Body of pancreas (tissue), 4 donors: ENCODE results near the gene FOXP1. TPM values are rescaled to one million over a fixed set of nuclear protein-coding genes. Genes with fewer than 3 reads are reported as not detected.
A peak's percentile ranks its signal among the peaks of the same experiment; 100 is the strongest.

ENCODE experiments used
- ATAC-seq: fragments of 150-250 bp; one replicate; pipeline ENCODE4 v1.9.1; 2016
- DNase-seq, 4 donors: peaks; one replicate each; pipeline ENCODE4 v3.0.0-alpha.2; 2019
- H3K27ac ChIP-seq, 4 donors: fragments of 200-600 bp; sonication (generic); 1 replicate in 3 of 4; 2 replicates in 1 of 4; pipeline versions ENCODE4 v1.5.1 to v1.6.1; 2016 to 2019; ENCODE audit warnings: mild to moderate bottlenecking in 1 of 4, mixed read lengths in 1 of 4, moderate library complexity in 1 of 4
- H3K27me3 ChIP-seq, 2 donors: fragments of 200-600 bp; sonication (generic); one replicate each; pipeline ENCODE4 v1.6.0; 2016; ENCODE audit warnings: mild to moderate bottlenecking in 1 of 2
- H3K36me3 ChIP-seq, 2 donors: fragments of 200-600 bp; sonication (generic); replicated peaks in 1 of 2; 2 replicates each; pipeline ENCODE4 v1.5.1; 2016; ENCODE audit warnings: low read depth in 2 of 2; ENCODE audit not compliant: insufficient read depth in 1 of 2
- H3K4me1 ChIP-seq: fragments of 200-600 bp; sonication (generic); one replicate; pipeline ENCODE4 v1.6.0; 2016
- H3K4me3 ChIP-seq, 2 donors: fragments of 200-600 bp; sonication (generic); 1 replicate in 1 of 2; 2 replicates in 1 of 2; pipeline ENCODE4 v1.5.1; 2016 to 2019
- H3K9me3 ChIP-seq, 3 donors: fragments of 200-600 bp; sonication (generic); 1 replicate in 2 of 3; 2 replicates in 1 of 3; pipeline ENCODE4 v1.5.1; 2016
- CTCF ChIP-seq, 7 experiments: fragments of 450-650 bp in 4 of 7; fragments of 200-600 bp in 3 of 7; sonication (generic) in 3 of 7; IDR thresholded peaks; one replicate each; pipeline ENCODE4 v1.5.1; 2016 to 2019; ENCODE audit warnings: antibody characterized with exemption in 7 of 7
- POLR2A ChIP-seq, 3 donors: fragments of 450-650 bp; IDR thresholded peaks; one replicate each; pipeline ENCODE4 v1.6.1; 2016; ENCODE audit warnings: antibody characterized with exemption in 3 of 3, mild to moderate bottlenecking in 2 of 3
- WGBS, 2 donors: methylation state at CpG; one replicate each; pipeline ENCODE4 v1.1.5; 2017; 5-methylcytosine and 5-hydroxymethylcytosine counted together
- intact Hi-C: fragments of 100-400 bp; cut with DNase I; formaldehyde crosslinking; loops from one replicate; pipeline ENCODE4 v1.15.1; 2023
- total RNA-seq, 2 donors: library from RNA; depleted of rRNA; stranded (reverse); fragments of >200 nt; gene quantifications; one replicate each; pipeline ENCODE4 v1.1.0, GENCODE V29; 2016

The FOXP1 gene
- total RNA-seq: 10 to 100 TPM; 85.7 to 86.1 TPM

GRCh38 chr3:71583566-71584393 is at the start of gene FOXP1:
FOXP1 (minus strand) TSS chr3:71583728; CDS start chr3:71198381, 385,347 bp downstream.
- no peaks in the 10 kb centered on the region for H3K27me3 ChIP-seq
- peak within 1 kb of the TSS; percentile 49 to 60 for H3K4me3 ChIP-seq
- peak; percentile 77 to 87 (median 82) for DNase-seq
- no peaks in the 10 kb centered on the region for H3K36me3 ChIP-seq
- TF ChIP-seq CTCF (IDR thresholded peaks at IDR 0.05): peak in 1 of 7 experiments; percentile 8
- TF ChIP-seq POLR2A (IDR thresholded peaks at IDR 0.05): peak; percentile 53 to 69 (median 68)
- no peaks in the 10 kb centered on the region for H3K9me3 ChIP-seq
- intact Hi-C loops: no loop called here
- ATAC-seq: peak; percentile 77
- H3K4me1 ChIP-seq: peaks cover 43% of the 10 kb centered on the region
- 0 to 1% methylated on average over 43 to 72 of the region's 75 CpGs for WGBS, 2 donors
- H3K27ac ChIP-seq: peak within 1 kb of the TSS; percentile 96 to 100 (median 98)

GRCh38 chr3:71629711-71630110 is 46.2 kb upstream of the FOXP1 start:
- ATAC-seq (no peak), DNase-seq (peak in 1 of 4 donors; percentile 65)
- Histone ChIP-seq H3K27me3 (no peaks in the 10 kb centered on the region), H3K36me3 (no peaks in the 10 kb centered on the region), H3K4me3 (no peak overlapping the region), H3K9me3 (no peaks in the 10 kb centered on the region), H3K27ac (peak overlapping the region in 1 of 4 donors; percentile 21), H3K4me1 (no peaks in the 10 kb centered on the region)
- 60 to 62% methylated on average over 2 of the region's 2 CpGs for WGBS, 2 donors
- intact Hi-C loops: no loop called here
- TF ChIP-seq POLR2A (IDR thresholded peaks at IDR 0.05): no peak
- TF ChIP-seq CTCF (IDR thresholded peaks at IDR 0.05): no peak

GRCh38 chr3:71629289-71629688 is 45.8 kb upstream of the FOXP1 start:
- no peak for ATAC-seq

GRCh38 chr3:71628522-71628921 is 45.0 kb upstream of the FOXP1 start:
- Histone ChIP-seq H3K36me3 (no peaks in the 10 kb centered on the region), H3K4me3 (no peak overlapping the region), H3K9me3 (no peaks in the 10 kb centered on the region), H3K4me1 (no peaks in the 10 kb centered on the region), H3K27me3 (no peaks in the 10 kb centered on the region), H3K27ac (no peak overlapping the region)
- ATAC-seq (no peak), DNase-seq (no peak)
- TF ChIP-seq POLR2A (IDR thresholded peaks at IDR 0.05) (no peak), CTCF (IDR thresholded peaks at IDR 0.05) (no peak)
- WGBS, 2 donors: 72 to 82% methylated on average over 6 of the region's 6 CpGs
- intact Hi-C loops: no loop called here

More at GRCh38 chr3:71629289-71629688, 45.8 kb upstream of the FOXP1 start:
- Histone ChIP-seq H3K4me1 (no peaks in the 10 kb centered on the region), H3K27ac (peak overlapping the region in 1 of 4 donors; percentile 5), H3K9me3 (no peaks in the 10 kb centered on the region), H3K4me3 (no peak overlapping the region), H3K27me3 (no peaks in the 10 kb centered on the region), H3K36me3 (no peaks in the 10 kb centered on the region)
- intact Hi-C loops: no loop called here
- TF ChIP-seq POLR2A (IDR thresholded peaks at IDR 0.05) (no peak), CTCF (IDR thresholded peaks at IDR 0.05) (no peak)
- peak in 1 of 4 donors; percentile 12 for DNase-seq
- 57 to 65% methylated on average over 8 of the region's 8 CpGs for WGBS, 2 donors
